Measurements from ENCODE around the gene FZD1.

The FZD1 gene

DNA sequence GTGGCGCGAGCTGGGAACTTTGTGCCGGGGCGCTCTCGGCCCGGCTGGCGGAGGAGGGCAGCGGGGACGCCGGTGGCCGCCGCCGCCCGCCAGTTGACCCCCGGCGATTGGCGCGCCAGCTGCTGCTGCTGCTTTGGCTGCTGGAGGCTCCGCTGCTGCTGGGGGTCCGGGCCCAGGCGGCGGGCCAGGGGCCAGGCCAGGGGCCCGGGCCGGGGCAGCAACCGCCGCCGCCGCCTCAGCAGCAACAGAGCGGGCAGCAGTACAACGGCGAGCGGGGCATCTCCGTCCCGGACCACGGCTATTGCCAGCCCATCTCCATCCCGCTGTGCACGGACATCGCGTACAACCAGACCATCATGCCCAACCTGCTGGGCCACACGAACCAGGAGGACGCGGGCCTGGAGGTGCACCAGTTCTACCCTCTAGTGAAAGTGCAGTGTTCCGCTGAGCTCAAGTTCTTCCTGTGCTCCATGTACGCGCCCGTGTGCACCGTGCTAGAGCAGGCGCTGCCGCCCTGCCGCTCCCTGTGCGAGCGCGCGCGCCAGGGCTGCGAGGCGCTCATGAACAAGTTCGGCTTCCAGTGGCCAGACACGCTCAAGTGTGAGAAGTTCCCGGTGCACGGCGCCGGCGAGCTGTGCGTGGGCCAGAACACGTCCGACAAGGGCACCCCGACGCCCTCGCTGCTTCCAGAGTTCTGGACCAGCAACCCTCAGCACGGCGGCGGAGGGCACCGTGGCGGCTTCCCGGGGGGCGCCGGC lies 870 bp downstream of the FZD1 start:
- in situ Hi-C loops (cut with MboI; ENCODE audit: low sequenced_read_pairs), result no loop called here

DNA sequence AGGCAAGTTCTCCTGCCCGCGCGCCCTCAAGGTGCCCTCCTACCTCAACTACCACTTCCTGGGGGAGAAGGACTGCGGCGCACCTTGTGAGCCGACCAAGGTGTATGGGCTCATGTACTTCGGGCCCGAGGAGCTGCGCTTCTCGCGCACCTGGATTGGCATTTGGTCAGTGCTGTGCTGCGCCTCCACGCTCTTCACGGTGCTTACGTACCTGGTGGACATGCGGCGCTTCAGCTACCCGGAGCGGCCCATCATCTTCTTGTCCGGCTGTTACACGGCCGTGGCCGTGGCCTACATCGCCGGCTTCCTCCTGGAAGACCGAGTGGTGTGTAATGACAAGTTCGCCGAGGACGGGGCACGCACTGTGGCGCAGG lies 1.4 kb downstream of the FZD1 start:
- in situ Hi-C loops (cut with MboI; ENCODE audit: low sequenced_read_pairs), result no loop called here

DNA sequence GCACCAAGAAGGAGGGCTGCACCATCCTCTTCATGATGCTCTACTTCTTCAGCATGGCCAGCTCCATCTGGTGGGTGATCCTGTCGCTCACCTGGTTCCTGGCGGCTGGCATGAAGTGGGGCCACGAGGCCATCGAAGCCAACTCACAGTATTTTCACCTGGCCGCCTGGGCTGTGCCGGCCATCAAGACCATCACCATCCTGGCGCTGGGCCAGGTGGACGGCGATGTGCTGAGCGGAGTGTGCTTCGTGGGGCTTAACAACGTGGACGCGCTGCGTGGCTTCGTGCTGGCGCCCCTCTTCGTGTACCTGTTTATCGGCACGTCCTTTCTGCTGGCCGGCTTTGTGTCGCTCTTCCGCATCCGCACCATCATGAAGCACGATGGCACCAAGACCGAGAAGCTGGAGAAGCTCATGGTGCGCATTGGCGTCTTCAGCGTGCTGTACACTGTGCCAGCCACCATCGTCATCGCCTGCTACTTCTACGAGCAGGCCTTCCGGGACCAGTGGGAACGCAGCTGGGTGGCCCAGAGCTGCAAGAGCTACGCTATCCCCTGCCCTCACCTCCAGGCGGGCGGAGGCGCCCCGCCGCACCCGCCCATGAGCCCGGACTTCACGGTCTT lies 1.9 kb downstream of the FZD1 start:
- in situ Hi-C loops (cut with MboI; ENCODE audit: low sequenced_read_pairs), result no loop called here

DNA sequence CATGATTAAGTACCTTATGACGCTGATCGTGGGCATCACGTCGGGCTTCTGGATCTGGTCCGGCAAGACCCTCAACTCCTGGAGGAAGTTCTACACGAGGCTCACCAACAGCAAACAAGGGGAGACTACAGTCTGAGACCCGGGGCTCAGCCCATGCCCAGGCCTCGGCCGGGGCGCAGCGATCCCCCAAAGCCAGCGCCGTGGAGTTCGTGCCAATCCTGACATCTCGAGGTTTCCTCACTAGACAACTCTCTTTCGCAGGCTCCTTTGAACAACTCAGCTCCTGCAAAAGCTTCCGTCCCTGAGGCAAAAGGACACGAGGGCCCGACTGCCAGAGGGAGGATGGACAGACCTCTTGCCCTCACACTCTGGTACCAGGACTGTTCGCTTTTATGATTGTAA lies 2.5 kb downstream of the FZD1 start:
- in situ Hi-C loops (cut with MboI; ENCODE audit: low sequenced_read_pairs), result no loop called here

DNA sequence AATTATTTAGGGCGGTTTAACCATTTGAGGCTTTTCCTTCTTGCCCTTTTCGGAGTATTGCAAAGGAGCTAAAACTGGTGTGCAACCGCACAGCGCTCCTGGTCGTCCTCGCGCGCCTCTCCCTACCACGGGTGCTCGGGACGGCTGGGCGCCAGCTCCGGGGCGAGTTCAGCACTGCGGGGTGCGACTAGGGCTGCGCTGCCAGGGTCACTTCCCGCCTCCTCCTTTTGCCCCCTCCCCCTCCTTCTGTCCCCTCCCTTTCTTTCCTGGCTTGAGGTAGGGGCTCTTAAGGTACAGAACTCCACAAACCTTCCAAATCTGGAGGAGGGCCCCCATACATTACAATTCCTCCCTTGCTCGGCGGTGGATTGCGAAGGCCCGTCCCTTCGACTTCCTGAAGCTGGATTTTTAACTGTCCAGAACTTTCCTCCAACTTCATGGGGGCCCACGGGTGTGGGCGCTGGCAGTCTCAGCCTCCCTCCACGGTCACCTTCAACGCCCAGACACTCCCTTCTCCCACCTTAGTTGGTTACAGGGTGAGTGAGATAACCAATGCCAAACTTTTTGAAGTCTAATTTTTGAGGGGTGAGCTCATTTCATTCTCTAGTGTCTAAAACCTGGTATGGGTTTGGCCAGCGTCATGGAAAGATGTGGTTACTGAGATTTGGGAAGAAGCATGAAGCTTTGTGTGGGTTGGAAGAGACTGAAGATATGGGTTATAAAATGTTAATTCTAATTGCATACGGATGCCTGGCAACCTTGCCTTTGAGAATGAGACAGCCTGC lies 3.1 kb downstream of the FZD1 start:
- in situ Hi-C loops (cut with MboI; ENCODE audit: low sequenced_read_pairs), result no loop called here

DNA sequence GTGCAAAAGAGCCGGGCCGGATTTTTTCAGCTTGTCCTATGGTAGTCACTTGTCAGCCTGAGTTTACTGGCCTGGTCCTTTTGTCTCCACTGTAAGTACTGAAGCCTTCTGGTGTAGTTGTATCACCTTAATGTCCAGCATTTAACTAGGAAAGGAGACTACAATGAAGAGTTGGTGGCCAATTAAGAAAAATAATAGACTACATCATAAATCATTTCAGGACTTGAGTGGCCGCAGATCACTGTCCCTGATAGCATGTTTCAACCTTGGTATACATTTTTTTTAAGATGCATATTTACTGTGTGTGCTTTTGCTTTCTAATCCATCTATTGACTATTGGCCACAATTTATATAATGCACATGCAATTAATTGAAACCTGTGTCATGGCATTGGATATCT lies 6.1 kb downstream of the FZD1 start:
- in situ Hi-C loops (cut with MboI; ENCODE audit: low sequenced_read_pairs), result no loop called here

DNA sequence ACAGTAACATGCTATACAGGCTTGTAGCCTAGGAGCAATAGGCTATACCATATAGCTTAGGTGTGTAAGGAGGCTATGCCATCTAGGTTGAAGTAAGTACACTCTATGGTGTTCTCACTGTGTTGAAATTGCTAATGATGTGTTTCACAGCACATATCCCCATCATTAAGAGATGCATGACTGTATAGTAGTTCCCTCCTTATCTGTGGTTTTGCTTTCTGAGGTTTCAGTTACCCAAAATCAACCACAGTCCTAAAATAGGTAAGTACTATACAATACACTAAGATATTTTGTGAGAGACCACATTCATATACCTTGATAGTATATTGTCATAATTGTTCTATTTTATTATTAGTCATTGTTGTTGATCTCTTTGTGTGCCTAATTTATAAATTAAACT lies 12.7 kb downstream of the FZD1 start:
- in situ Hi-C loops (cut with MboI; ENCODE audit: low sequenced_read_pairs), result no loop called here

DNA sequence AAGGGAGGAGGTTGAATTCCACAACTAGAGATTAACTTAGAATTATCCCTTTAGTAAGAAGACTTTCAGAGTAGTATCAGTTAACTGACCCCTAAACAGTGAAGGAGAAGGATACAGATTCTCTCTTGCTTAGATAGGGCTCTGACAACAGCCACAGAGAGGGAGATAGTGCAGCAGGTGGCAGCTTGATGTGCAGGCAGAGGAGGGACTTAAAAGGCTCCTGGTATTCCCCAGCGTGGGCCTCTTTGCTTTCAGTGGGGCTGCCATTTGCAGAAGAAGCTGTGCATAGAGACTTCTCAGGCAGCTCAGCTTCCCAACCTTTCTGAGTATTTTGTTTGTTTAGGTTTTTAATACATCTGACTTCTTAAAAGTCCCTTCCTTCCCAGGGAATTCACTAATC lies 16.0 kb downstream of the FZD1 start:
- in situ Hi-C loops (cut with MboI; ENCODE audit: low sequenced_read_pairs), result no loop called here

DNA sequence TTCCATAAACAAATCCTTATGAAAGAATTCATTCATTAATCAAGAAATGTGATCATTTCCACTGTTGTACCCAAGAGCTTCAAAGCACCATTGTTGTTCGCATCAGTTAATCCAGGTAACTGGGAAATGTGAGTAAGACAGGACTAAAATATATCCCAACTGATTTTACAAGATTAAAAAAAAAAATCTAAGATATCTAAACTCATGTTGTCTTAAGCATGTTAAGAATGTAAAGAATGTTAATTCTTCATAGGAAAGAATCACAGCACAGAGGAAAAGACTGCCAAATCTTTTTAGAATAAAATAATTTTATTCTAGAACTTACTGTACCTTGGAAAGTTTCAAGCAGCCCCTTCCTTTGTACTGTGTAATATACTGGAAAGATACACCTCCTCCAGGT lies 16.4 kb downstream of the FZD1 start:
- in situ Hi-C loops (cut with MboI; ENCODE audit: low sequenced_read_pairs), result no loop called here

DNA sequence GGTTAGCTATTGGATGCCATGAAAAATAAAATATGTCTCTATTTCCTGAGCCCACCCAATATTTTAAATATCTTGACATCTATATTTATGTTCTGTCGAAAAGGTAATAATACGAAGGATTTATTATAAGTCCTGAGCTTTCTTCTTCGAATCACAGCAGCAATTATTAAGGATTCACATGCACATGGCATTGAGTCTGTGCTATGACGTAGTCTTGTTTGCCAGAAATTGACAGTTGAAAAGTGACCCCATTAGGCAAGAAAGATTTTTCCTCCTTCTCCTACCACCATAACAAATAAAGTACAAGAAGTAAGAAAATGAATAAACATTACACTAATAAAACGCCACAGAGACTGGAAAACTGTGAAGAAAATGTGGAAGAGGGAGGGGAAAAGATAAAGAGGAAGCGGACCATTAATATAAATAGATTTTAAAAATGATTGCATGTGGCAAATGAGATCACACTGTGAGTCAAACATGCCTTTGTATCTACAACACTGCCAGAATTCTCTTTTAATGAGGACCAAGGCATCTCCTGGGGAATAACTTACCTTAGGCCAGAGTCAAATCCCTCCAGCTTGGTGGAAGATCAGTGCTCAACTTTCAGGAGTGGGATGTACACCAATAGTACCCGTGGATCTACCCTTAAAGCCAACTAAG lies 21.6 kb downstream of the FZD1 start:
- in situ Hi-C loops (cut with MboI; ENCODE audit: low sequenced_read_pairs), result no loop called here

DNA sequence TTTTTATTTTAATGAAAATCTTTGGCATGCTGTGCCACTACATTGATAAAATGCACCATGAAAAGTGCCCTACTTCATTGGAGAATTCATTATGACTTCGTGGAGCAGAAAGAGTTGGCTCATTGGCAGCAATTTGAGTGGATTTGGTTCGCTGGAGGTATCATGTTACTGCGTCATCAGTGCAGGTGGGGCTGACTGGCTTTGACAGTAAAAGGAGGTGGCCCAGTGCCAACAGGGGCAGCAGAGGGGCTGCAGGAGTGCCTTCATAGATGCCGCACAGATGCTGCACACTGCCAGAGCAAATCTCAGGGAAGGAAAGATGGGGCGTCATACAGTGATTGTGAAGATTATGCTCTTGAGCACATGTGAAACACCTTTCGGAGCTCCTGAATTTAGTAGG lies 22.2 kb downstream of the FZD1 start:
- in situ Hi-C loops (cut with MboI; ENCODE audit: low sequenced_read_pairs), result no loop called here

DNA sequence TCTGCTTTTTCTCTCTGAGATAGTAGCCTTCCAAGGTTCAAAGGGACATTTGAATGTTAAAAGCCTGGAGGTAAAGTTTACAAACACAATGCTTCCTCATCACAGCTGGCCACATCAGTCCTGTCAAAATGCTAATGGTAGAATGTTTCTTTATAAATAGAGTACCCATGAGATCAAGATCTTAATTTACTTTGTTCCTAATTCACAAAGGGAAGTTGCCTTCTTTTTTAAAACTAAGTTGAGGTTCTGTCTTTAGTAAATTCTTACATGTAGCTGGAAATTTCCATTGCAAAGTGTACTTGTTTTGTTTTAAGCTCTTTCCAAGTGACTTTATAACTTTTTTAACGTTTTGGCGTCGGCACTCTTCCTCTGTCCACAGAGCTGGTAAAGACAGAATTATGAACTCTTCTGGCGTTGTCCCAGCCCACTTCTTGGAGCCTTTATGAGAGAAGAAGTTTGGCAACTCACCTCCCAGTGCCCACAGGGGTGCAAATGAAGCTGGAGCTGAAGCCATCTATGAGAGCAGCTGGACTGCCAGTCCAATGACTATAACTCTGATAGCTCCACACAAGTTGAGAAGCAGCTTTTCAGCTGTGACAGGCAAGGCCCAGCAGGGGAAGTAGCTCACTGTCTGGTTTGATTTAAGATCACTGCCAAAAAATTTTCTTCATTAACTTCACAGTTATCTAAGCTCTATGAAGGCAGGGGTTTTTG lies 23.3 kb downstream of the FZD1 start:
- in situ Hi-C loops (cut with MboI; ENCODE audit: low sequenced_read_pairs), result no loop called here

DNA sequence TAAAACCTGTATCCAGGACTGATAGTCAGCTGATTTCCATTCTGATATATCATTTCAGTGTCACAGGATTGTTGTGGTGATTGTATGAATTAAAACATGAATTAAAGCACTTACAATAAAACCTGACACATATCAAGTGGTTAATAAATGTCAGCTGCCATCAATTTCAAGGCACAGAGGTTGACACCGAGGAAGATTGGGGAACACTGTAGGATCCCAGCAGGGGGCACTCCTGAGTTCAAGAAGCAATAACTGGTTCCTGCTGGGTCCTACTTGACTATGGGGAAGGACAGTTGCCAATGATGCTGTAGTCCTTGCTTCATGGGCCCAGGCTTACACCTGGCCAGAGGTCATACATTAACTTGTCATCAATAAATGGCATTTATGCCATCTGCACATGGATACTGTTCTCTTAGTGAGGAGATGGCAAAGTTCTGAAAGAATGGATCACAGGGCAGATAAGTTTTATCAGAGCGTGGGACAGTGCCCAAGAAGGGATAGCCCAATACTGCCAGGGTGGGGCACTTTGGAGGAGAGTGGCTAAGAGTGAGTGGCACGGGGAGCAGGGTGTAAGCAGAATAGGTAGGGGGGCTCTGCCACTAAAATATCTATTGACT lies 24.1 kb downstream of the FZD1 start:
- in situ Hi-C loops (cut with MboI; ENCODE audit: low sequenced_read_pairs), result no loop called here

DNA sequence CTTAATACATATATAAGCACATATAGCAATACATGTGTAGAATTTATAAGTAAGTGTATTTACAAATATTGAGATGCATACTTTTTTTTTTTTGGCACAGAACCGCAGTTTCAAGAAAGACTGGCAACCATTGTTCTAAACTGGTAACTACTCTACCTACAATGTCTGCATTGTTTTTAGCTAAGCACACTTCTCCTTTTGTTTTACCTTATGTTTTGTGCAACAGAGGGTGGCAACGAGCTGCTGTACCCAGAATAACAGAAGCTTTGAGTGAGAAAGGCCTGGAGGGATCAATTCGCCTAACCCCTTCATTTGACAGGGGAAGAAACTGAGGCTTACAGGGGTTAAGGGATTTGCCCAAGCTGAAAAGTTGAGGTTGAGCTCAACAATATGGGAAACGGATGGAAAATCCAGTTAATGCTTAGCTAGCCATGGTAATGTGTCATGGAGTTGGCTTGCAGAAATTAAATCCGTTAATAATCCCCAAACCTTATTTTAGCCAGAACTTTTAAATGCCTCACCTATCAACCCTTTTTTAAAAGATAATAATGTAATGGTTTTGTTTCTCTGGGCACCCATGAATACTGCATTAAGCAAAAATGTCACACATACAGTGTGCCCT lies 25.5 kb downstream of the FZD1 start:
- in situ Hi-C loops (cut with MboI; ENCODE audit: low sequenced_read_pairs), result no loop called here

DNA sequence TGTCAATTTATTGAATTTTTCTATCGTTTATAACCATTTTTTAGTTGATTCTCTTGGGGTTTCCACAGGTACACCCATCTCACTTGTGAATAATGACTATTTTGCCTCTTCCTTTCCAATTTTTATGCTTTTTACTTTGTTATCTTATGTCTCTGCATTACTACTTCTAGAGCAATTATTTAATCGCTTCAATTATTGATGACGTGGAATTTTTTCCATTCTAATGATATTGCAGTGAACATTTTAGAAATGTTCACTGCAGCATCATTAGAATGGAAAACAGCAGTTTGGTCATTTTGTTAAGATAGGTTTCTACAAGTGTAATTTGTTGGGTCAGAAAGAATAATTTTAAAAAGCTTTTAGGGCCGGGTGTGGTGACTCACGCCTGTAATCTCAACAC lies 27.1 kb downstream of the FZD1 start:
- in situ Hi-C loops (cut with MboI; ENCODE audit: low sequenced_read_pairs), result no loop called here

DNA sequence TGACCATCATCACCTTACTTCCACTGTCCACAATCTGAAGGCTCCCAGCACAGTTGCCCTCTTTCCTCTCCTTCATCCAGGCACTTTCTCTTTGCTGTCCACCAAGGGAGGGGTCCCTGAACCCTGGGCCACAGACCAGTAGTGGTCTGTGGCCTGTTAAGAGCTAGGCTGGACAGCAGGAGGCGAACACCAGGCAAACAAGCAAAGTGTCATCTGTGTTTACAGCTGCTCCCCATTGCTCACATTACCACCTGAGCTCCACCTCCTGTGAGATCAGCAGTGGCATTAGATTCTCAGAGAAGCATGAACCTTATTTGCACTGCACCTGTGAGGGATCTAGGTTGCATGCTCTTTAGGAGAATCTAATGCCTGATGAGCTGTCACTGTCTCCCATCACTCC lies 27.7 kb downstream of the FZD1 start:
- in situ Hi-C loops (cut with MboI; ENCODE audit: low sequenced_read_pairs), result no loop called here

DNA sequence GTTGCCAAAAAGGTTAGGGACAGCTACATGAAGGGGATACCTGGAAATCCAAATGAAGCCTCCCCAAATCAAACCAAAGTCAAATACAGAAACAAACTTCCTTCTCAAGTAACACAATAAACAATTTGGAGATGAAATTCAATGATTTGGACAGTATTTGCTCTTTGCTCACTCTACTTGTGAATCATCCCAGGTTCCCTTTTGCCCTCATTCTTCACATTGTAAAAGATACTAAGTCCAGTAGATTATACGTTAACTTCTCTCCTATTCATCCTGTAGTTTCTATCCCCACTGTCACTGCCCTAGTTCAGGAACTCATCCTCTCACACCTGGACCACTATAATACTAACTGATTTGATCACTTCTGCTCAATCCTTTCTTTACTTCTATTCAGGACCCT lies 28.3 kb downstream of the FZD1 start:
- in situ Hi-C loops (cut with MboI; ENCODE audit: low sequenced_read_pairs), result no loop called here

DNA sequence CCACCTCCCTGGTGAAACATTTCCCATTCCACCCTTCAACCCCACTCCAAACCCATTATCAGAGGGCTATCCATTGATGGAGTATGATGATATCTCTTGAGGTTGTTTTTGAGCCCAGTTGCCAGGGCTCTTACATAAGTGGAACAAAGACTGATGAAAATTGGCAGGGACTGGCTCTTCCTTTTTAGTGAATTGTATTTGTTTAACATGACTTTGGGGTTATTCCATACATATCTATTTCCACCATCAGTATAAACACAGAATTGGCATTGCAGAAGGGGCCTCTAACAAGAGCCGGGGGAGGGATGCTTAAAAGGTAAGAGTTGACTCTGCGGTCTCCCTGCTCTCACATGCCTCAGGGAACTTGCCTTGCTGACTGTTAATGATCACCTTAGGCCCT lies 28.9 kb downstream of the FZD1 start:
- in situ Hi-C loops (cut with MboI; ENCODE audit: low sequenced_read_pairs), result no loop called here

DNA sequence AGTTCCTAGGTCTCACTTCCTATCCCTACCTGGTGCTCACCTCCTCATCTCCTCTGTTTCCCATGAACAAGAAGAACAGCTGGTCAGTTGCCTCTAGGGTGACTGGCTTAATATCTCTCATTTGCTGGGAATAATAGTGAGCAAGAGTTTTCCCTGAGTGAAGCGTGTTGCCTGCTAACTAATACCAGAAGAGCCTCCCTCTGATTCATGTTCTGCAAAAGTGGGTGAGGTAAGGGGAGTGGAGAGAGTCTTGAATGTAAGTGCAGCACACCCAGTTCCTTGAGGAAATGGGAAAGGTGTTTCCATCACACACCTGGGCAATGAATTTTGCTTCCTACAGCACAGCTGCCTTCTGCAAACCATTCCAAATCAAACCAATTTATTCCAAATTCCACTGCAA lies 29.6 kb downstream of the FZD1 start:
- in situ Hi-C loops (cut with MboI; ENCODE audit: low sequenced_read_pairs), result no loop called here

DNA sequence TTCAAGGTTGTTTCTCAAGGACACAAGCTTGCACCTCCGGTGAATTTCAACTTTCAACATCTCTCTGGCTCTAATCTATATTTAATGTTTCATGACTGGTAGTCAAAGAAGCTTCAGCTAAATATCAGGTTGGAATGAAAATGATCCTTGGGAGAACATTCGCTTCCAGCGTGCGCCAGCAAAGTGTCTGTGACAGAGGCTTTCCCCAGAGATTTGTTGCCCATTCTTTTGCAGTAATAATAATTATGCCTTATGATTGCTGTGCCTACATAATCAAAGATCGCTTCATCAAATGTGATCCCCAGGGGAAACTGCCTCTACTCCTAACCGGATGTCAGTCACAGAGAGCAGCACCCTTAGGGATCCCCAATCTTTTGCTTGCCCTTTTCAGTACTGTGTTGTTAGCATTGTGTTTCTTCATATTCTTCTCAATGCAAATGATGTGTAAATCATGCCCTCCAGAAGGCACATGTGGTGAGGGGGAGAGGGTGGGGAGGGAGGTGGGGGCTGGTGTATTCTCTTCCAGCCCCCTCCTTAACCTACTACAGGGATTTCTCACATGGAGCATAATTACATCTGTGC lies 30.5 kb downstream of the FZD1 start:
- in situ Hi-C loops (cut with MboI; ENCODE audit: low sequenced_read_pairs), result no loop called here
